Fibroblast of lung (primary cell): Measurements from ENCODE around the gene TIMMDC1. TPM values are rescaled to one million over a fixed set of nuclear protein-coding genes. Genes with fewer than 3 reads are reported as not detected.

ENCODE experiments used
- DNase-seq, 2 donors: peaks; one replicate each; pipeline versions ENCODE4 v3.0.0 to v3.0.0-alpha.2; 2010; ENCODE audit warnings: low read depth in 2 of 2
- H2AFZ ChIP-seq: 2 replicates; pipeline ENCODE4 v1.5.1; 2012; ENCODE audit warnings: low read length, control low read depth, inconsistent platforms
- H3K27ac ChIP-seq: 2 replicates; pipeline ENCODE4 v1.5.1; 2011; ENCODE audit warnings: low read length, control low read depth; ENCODE audit not compliant: insufficient read depth
- H3K27me3 ChIP-seq: 2 replicates; pipeline ENCODE4 v1.5.1; 2011; ENCODE audit warnings: mild to moderate bottlenecking, low read length; ENCODE audit not compliant: control insufficient read depth, insufficient read depth
- H3K36me3 ChIP-seq: 2 replicates; pipeline ENCODE4 v1.5.1; 2011; ENCODE audit warnings: low read length; ENCODE audit not compliant: control insufficient read depth, insufficient read depth
- H3K4me1 ChIP-seq: 2 replicates; pipeline ENCODE4 v1.5.1; 2011; ENCODE audit warnings: low read length; ENCODE audit not compliant: control insufficient read depth, insufficient read depth; ENCODE audit errors: extremely low read depth
- H3K4me2 ChIP-seq: 2 replicates; pipeline ENCODE4 v1.5.1; 2011; ENCODE audit warnings: low read length, control low read depth; ENCODE audit not compliant: insufficient read depth; ENCODE audit errors: extremely low read depth
- H3K4me3 ChIP-seq, 4 experiments: fragments of 200-600 bp in 1 of 4; sonication (generic) in 1 of 4; replicated peaks in 1 of 4; 2 replicates each; pipeline ENCODE4 v1.5.1; 2011 to 2016; ENCODE audit warnings: low read length in 4 of 4, low read depth in 3 of 4, mild to moderate bottlenecking in 3 of 4, control low read depth in 2 of 4, inconsistent platforms in 1 of 4, mixed read lengths in 1 of 4; ENCODE audit not compliant: insufficient read depth in 1 of 4; ENCODE audit errors: control extremely low read depth in 1 of 4
- H3K79me2 ChIP-seq: 2 replicates; pipeline ENCODE4 v1.5.1; 2012; ENCODE audit warnings: mild to moderate bottlenecking, low read length, inconsistent platforms; ENCODE audit not compliant: control insufficient read depth, insufficient read depth
- H3K9ac ChIP-seq: 2 replicates; pipeline ENCODE4 v1.5.1; 2011; ENCODE audit warnings: mild to moderate bottlenecking, low read length, control low read depth; ENCODE audit not compliant: insufficient read depth
- H3K9me3 ChIP-seq: 2 replicates; pipeline ENCODE4 v1.5.1; 2012; ENCODE audit warnings: low read depth, low read length; ENCODE audit not compliant: control insufficient read depth, insufficient read depth
- H4K20me1 ChIP-seq: 2 replicates; pipeline ENCODE4 v1.5.1; 2011; ENCODE audit warnings: low read length; ENCODE audit not compliant: control insufficient read depth, insufficient read depth; ENCODE audit errors: extremely low read depth
- CTCF ChIP-seq, 2 donors: IDR thresholded peaks in 1 of 2; conservative IDR thresholded peaks in 1 of 2; 1 replicate in 1 of 2; 2 replicates in 1 of 2; pipeline ENCODE4 v1.5.1; 2011 to 2012; ENCODE audit warnings: low read length in 2 of 2, control low read depth in 1 of 2, inconsistent platforms in 1 of 2, low read depth in 1 of 2, mild to moderate bottlenecking in 1 of 2
- EZH2 ChIP-seq: IDR thresholded peaks from 2 replicates; pipeline ENCODE4 v1.5.1; 2012; ENCODE audit warnings: low read length, control low read depth, mild to moderate bottlenecking; ENCODE audit errors: missing control alignments
- polyA plus RNA-seq, 2 donors: library from polyadenylated mRNA; depleted of rRNA in 1 of 2; stranded (reverse) in 1 of 2; unstranded in 1 of 2; fragments of >200 nt; gene quantifications; 2 replicates each; pipeline ENCODE4 v1.2.1, GENCODE V29; 2011 to 2012; ENCODE audit warnings: missing spikeins in 1 of 2
- total RNA-seq: library from RNA; depleted of rRNA; stranded (reverse); fragments of >200 nt; gene quantifications from 2 replicates; pipeline ENCODE4 v1.2.1, GENCODE V29; 2014

Gene TIMMDC1
- total and polyA plus RNA-seq, 2 donors (not counting 1 experiment from before 2014, with no cell fraction given): 59.5 to 60.1 TPM

GRCh38 chr3:119518026-119518425 lies 19.7 kb downstream of the TIMMDC1 start:
- H3K9me3 ChIP-seq: no peaks in the 10 kb centered on the region
- TF ChIP-seq EZH2 (no peak), CTCF (conservative IDR thresholded peaks at IDR 0.05 in 1 of 2, IDR thresholded peaks at IDR 0.05 in 1 of 2; ENCODE audit: low read depth in 1 of 2, low read length in 2 of 2) (no peak)
- no peak overlapping the region for H3K9ac ChIP-seq
- H3K79me2 ChIP-seq: no peaks in the 10 kb centered on the region
- H3K36me3 ChIP-seq: peaks cover 8% of the 10 kb centered on the region
- H3K4me2 ChIP-seq: no peak overlapping the region
- no peak overlapping the region for H3K27ac ChIP-seq
- H4K20me1 ChIP-seq: no peaks in the 10 kb centered on the region
- no peaks in the 10 kb centered on the region for H3K4me1 ChIP-seq
- no peak overlapping the region for H2AFZ ChIP-seq
- H3K27me3 ChIP-seq: no peaks in the 10 kb centered on the region
- DNase-seq: no peak
- H3K4me3 ChIP-seq: no peak overlapping the region

- Histone ChIP-seq H3K4me2 (no peak overlapping the region), H3K27ac (no peak overlapping the region), H3K9me3 (no peaks in the 10 kb centered on the region), H4K20me1 (no peaks in the 10 kb centered on the region), H3K4me3 (no peak overlapping the region), H3K9ac (no peak overlapping the region), H3K79me2 (no peaks in the 10 kb centered on the region), H3K4me1 (peaks cover under 1% of the 10 kb centered on the region), H3K36me3 (peaks cover 1% of the 10 kb centered on the region), H3K27me3 (no peaks in the 10 kb centered on the region), H2AFZ (no peak overlapping the region)
- TF ChIP-seq CTCF (conservative IDR thresholded peaks at IDR 0.05 in 1 of 2, IDR thresholded peaks at IDR 0.05 in 1 of 2; ENCODE audit: low read depth in 1 of 2, low read length in 2 of 2) (peak; percentile 48 to 62), EZH2 (no peak)
- DNase-seq: peak; percentile 22 to 38
These were observed 26.8 kb downstream of the TIMMDC1 start for GRCh38 chr3:119524931-119525662.

- TF ChIP-seq EZH2 (no peak), CTCF (conservative IDR thresholded peaks at IDR 0.05 in 1 of 2, IDR thresholded peaks at IDR 0.05 in 1 of 2; ENCODE audit: low read depth in 1 of 2, low read length in 2 of 2) (no peak)
- Histone ChIP-seq H3K27ac (no peak overlapping the region), H3K36me3 (peaks cover 1% of the 10 kb centered on the region), H3K9me3 (no peaks in the 10 kb centered on the region), H3K9ac (no peak overlapping the region), H3K4me1 (peaks cover 4% of the 10 kb centered on the region), H2AFZ (no peak overlapping the region), H4K20me1 (no peaks in the 10 kb centered on the region), H3K4me3 (no peak overlapping the region), H3K27me3 (no peaks in the 10 kb centered on the region), H3K79me2 (no peaks in the 10 kb centered on the region), H3K4me2 (no peak overlapping the region)
- DNase-seq: no peak
These were observed 29.4 kb downstream of the TIMMDC1 start for GRCh38 chr3:119527714-119528113.
